ENCODE data around the gene PSG11.
"Not testable (repeated sequence)": the region's sequence is repeated elsewhere in the genome, so short reads cannot be mapped to it uniquely, and the experiment has no call there.

PSG11 gene

GRCh38 chr19:42985588-42985987 lies 40.7 kb downstream of the PSG11 start:
- no peaks in the 10 kb centered on the region for H3K27me3 ChIP-seq (ENCODE audit: control insufficient read depth, insufficient read depth, low read length)
- H3K4me3 ChIP-seq (ENCODE audit: low read length), result no peak overlapping the region
- H3K9me3 ChIP-seq (ENCODE audit: control insufficient read depth, low read depth, low read length), result peaks cover 12% of the 10 kb centered on the region
- no peaks in the 10 kb centered on the region for H3K36me3 ChIP-seq (ENCODE audit: control insufficient read depth, low read depth, low read length)
- H3K27ac ChIP-seq (ENCODE audit: low read length), result no peak overlapping the region
- H3K4me1 ChIP-seq (ENCODE audit: control insufficient read depth, low read depth, low read length), result no peaks in the 10 kb centered on the region
- no peak overlapping the region for H3K9ac ChIP-seq (ENCODE audit: low read length)

- not testable (repeated sequence) for H3K27ac ChIP-seq (ENCODE audit: low read length); H3K36me3 ChIP-seq (ENCODE audit: control insufficient read depth, low read depth, low read length); H3K4me1 ChIP-seq (ENCODE audit: control insufficient read depth, low read depth, low read length); H3K27me3 ChIP-seq (ENCODE audit: control insufficient read depth, insufficient read depth, low read length); H3K4me3 ChIP-seq (ENCODE audit: low read length); H3K9ac ChIP-seq (ENCODE audit: low read length)
- H3K9me3 ChIP-seq (ENCODE audit: control insufficient read depth, low read depth, low read length), result peaks cover 11% of the 10 kb centered on the region
Observed at GRCh38 chr19:42982111-42982510, 44.2 kb downstream of the PSG11 start.

GRCh38 chr19:42971451-42971850 lies 54.8 kb downstream of the PSG11 start:
- not testable (repeated sequence) for H3K36me3 ChIP-seq (ENCODE audit: control insufficient read depth, low read depth, low read length); H3K27me3 ChIP-seq (ENCODE audit: control insufficient read depth, insufficient read depth, low read length); H3K27ac ChIP-seq (ENCODE audit: low read length)

GRCh38 chr19:42965176-42965575 lies 61.1 kb downstream of the PSG11 start:
- Histone ChIP-seq H3K27ac (ENCODE audit: low read length) (no peak overlapping the region), H3K9me3 (ENCODE audit: control insufficient read depth, low read depth, low read length) (peaks cover 31% of the 10 kb centered on the region), H3K4me3 (ENCODE audit: low read length) (no peak overlapping the region), H3K4me1 (ENCODE audit: control insufficient read depth, low read depth, low read length) (no peaks in the 10 kb centered on the region), H3K27me3 (ENCODE audit: control insufficient read depth, insufficient read depth, low read length) (no peaks in the 10 kb centered on the region), H3K36me3 (ENCODE audit: control insufficient read depth, low read depth, low read length) (no peaks in the 10 kb centered on the region), H3K9ac (ENCODE audit: low read length) (no peak overlapping the region)

More at GRCh38 chr19:42971451-42971850, 54.8 kb downstream of the PSG11 start:
- H3K4me1 ChIP-seq (ENCODE audit: control insufficient read depth, low read depth, low read length); H3K4me3 ChIP-seq (ENCODE audit: low read length); H3K9ac ChIP-seq (ENCODE audit: low read length): not testable (repeated sequence)
- peaks cover 30% of the 10 kb centered on the region for H3K9me3 ChIP-seq (ENCODE audit: control insufficient read depth, low read depth, low read length)

- no peaks in the 10 kb centered on the region for H3K4me1 ChIP-seq (ENCODE audit: control insufficient read depth, low read depth, low read length)
- peaks cover 22% of the 10 kb centered on the region for H3K9me3 ChIP-seq (ENCODE audit: control insufficient read depth, low read depth, low read length)
- no peaks in the 10 kb centered on the region for H3K27me3 ChIP-seq (ENCODE audit: control insufficient read depth, insufficient read depth, low read length)
- H3K4me3 ChIP-seq (ENCODE audit: low read length), result no peak overlapping the region
- H3K9ac ChIP-seq (ENCODE audit: low read length), result no peak overlapping the region
- no peak overlapping the region for H3K27ac ChIP-seq (ENCODE audit: low read length)
- no peaks in the 10 kb centered on the region for H3K36me3 ChIP-seq (ENCODE audit: control insufficient read depth, low read depth, low read length)
Observed at GRCh38 chr19:42961119-42961518, 65.2 kb downstream of the PSG11 start.

Data from iPS-18a (cell line).